IMR-90 (cell line): Measurements from ENCODE around the gene PSEN1. TPM values are rescaled to one million over a fixed set of nuclear protein-coding genes. Genes with fewer than 3 reads are reported as not detected.

Experiments used
- ATAC-seq: fragments of 200-7000 bp; cut with Tn5 transposase; 2 replicates; pipeline ENCODE4 v1.9.1; 2020; ENCODE audit warnings: low read depth, mild to moderate bottlenecking, moderate library complexity
- BruUV-seq: library from RNA; stranded (reverse); fragments of 400-500 nt; replicated peaks from 2 replicates; lab custom pipeline; 2021; lab: Mats Ljungman, UMichigan
- CTCF ChIA-PET: fragments of 300-600 bp; formaldehyde crosslinking; extraction: SDS; loops from one replicate; lab custom pipeline; 2021; ENCODE audit warnings: antibody characterized with exemption; lab: Yijun Ruan, JAX
- POLR2A ChIA-PET: fragments of 300-600 bp; sonication (Branson Sonifier 250); formaldehyde crosslinking; loops from one replicate; lab custom pipeline; 2022; ENCODE audit warnings: antibody characterized with exemption; ENCODE audit not compliant: unreplicated experiment; lab: Charles Lee
- DNase-seq: peaks from one replicate; pipeline ENCODE4 v3.0.0; 2013
- H2AFZ ChIP-seq: replicated peaks from 2 replicates; pipeline ENCODE3; 2013; ENCODE audit warnings: low read length, mild to moderate bottlenecking; ENCODE audit not compliant: poor library complexity
- H2AK5ac ChIP-seq: 2 replicates; pipeline ENCODE4 v1.6.1; 2013; ENCODE audit warnings: low read depth, low read length, inconsistent platforms
- H2AK9ac ChIP-seq: replicated peaks from 2 replicates; pipeline ENCODE3; 2013; ENCODE audit warnings: mild to moderate bottlenecking, low read depth, low read length, moderate library complexity; ENCODE audit not compliant: poor library complexity
- H2BK120ac ChIP-seq: 2 replicates; pipeline ENCODE4 v1.6.1; 2013; ENCODE audit warnings: low read depth, low read length, inconsistent platforms
- H2BK15ac ChIP-seq: 3 replicates; pipeline ENCODE4 v1.6.1; 2013; ENCODE audit warnings: low read depth, low read length, inconsistent platforms
- H2BK20ac ChIP-seq: 2 replicates; pipeline ENCODE4 v1.6.1; 2013; ENCODE audit warnings: low read depth, mild to moderate bottlenecking, inconsistent platforms, low read length, moderate library complexity
- H2BK5ac ChIP-seq: 2 replicates; pipeline ENCODE4 v1.6.1; 2013; ENCODE audit warnings: mild to moderate bottlenecking, low read depth, low read length, inconsistent platforms; ENCODE audit not compliant: poor library complexity, severe bottlenecking
- H3K14ac ChIP-seq: replicated peaks from 2 replicates; pipeline ENCODE4 v1.6.1; 2013; ENCODE audit warnings: low read depth, low read length, inconsistent platforms
- H3K18ac ChIP-seq: 2 replicates; pipeline ENCODE4 v1.6.1; 2013; ENCODE audit warnings: low read depth, low read length, control low read depth
- H3K23ac ChIP-seq: 2 replicates; pipeline ENCODE4 v1.6.1; 2013; ENCODE audit warnings: low read depth, low read length, inconsistent platforms
- H3K27ac ChIP-seq: 2 replicates; pipeline ENCODE4 v1.5.1; 2013; ENCODE audit warnings: mild to moderate bottlenecking, control low read depth, low read length; ENCODE audit not compliant: insufficient read depth
- H3K27me3 ChIP-seq: 2 replicates; pipeline ENCODE4 v1.6.1; 2013; ENCODE audit warnings: low read length; ENCODE audit not compliant: control insufficient read depth, insufficient read depth
- H3K36me3 ChIP-seq: 2 replicates; pipeline ENCODE4 v1.6.1; 2013; ENCODE audit warnings: low read length, mixed read lengths; ENCODE audit not compliant: control insufficient read depth, insufficient read depth
- H3K4ac ChIP-seq: 2 replicates; pipeline ENCODE4 v1.6.1; 2013; ENCODE audit warnings: low read depth, low read length, inconsistent platforms
- H3K4me1 ChIP-seq: 2 replicates; pipeline ENCODE4 v1.6.1; 2013; ENCODE audit warnings: low read length, mixed read lengths; ENCODE audit not compliant: control insufficient read depth, insufficient read depth
- H3K4me2 ChIP-seq: 2 replicates; pipeline ENCODE4 v1.6.1; 2013; ENCODE audit warnings: low read depth, mild to moderate bottlenecking, control low read depth, low read length, moderate library complexity
- H3K4me3 ChIP-seq: 2 replicates; pipeline ENCODE4 v1.5.1; 2013; ENCODE audit warnings: low read depth, mild to moderate bottlenecking, control low read depth, low read length, moderate library complexity; ENCODE audit not compliant: insufficient read depth
- H3K56ac ChIP-seq: 2 replicates; pipeline ENCODE4 v1.6.1; 2013; ENCODE audit warnings: low read length, inconsistent platforms; ENCODE audit not compliant: insufficient read depth; ENCODE audit errors: extremely low read depth
- H3K79me1 ChIP-seq, 2 experiments: 2 replicates each; pipeline ENCODE4 v1.6.1; 2013; ENCODE audit warnings: low read length in 2 of 2, inconsistent platforms in 1 of 2, low read depth in 1 of 2
- H3K9ac ChIP-seq: 2 replicates; pipeline ENCODE4 v1.6.1; 2013; ENCODE audit warnings: low read depth, low read length, control low read depth
- H3K9me1 ChIP-seq: 2 replicates; pipeline ENCODE4 v1.6.1; 2013; ENCODE audit warnings: low read length, inconsistent platforms; ENCODE audit not compliant: insufficient read depth
- H3K9me3 ChIP-seq: 2 replicates; pipeline ENCODE4 v1.6.1; 2013; ENCODE audit warnings: low read length; ENCODE audit not compliant: control insufficient read depth, insufficient read depth
- H4K20me1 ChIP-seq: 2 replicates; pipeline ENCODE4 v1.6.1; 2013; ENCODE audit warnings: low read length, inconsistent platforms; ENCODE audit not compliant: insufficient read depth
- H4K5ac ChIP-seq: 2 replicates; pipeline ENCODE4 v1.6.1; 2013; ENCODE audit warnings: mild to moderate bottlenecking, low read depth, low read length, control low read depth
- H4K8ac ChIP-seq, 2 experiments: 2 replicates each; pipeline ENCODE4 v1.6.1; 2013; ENCODE audit warnings: low read depth in 2 of 2, low read length in 2 of 2, control low read depth in 1 of 2, inconsistent platforms in 1 of 2
- H4K91ac ChIP-seq: 2 replicates; pipeline ENCODE4 v1.6.1; 2013; ENCODE audit warnings: low read depth, low read length, inconsistent platforms; ENCODE audit not compliant: insufficient read depth
- BHLHE40 ChIP-seq: fragments of 150-350 bp; IDR thresholded peaks from 2 replicates; pipeline ENCODE4 v1.6.1; 2016; ENCODE audit warnings: mild to moderate bottlenecking, low read depth, low read length
- CTCF ChIP-seq: conservative IDR thresholded peaks from 2 replicates; pipeline ENCODE4 v1.5.1; 2012; ENCODE audit warnings: mild to moderate bottlenecking, low read depth, low read length, improper control_type of control experiment
- MAZ ChIP-seq: IDR thresholded peaks from 2 replicates; pipeline ENCODE4 v1.6.1; 2012; ENCODE audit warnings: low read depth, mild to moderate bottlenecking, low read length, improper control_type of control experiment, moderate library complexity, borderline replicate concordance
- POLR2A ChIP-seq: IDR thresholded peaks from 2 replicates; pipeline ENCODE4 v1.6.1; 2012; ENCODE audit warnings: mild to moderate bottlenecking, low read depth, low read length
- RFX5 ChIP-seq: IDR thresholded peaks from 2 replicates; pipeline ENCODE4 v1.8.0; 2012; ENCODE audit warnings: low read depth, mild to moderate bottlenecking, low read length, moderate library complexity
- WGBS, 2 experiments: methylation state at CpG; one replicate each; pipeline versions ENCODE4 v1.1.5 to v1.1.7; 2013; ENCODE audit warnings: missing lambda C conversion rate in 2 of 2; ENCODE audit not compliant: insufficient read length in 1 of 2; ENCODE audit errors: extremely low coverage in 2 of 2; 5-methylcytosine and 5-hydroxymethylcytosine counted together
- dilution Hi-C: fragments of 300-500 bp; cut with HindIII; formaldehyde crosslinking; loops from one replicate; pipeline ENCODE4 v1.14.3; 2018; ENCODE audit warnings: low sequenced_read_pairs; ENCODE audit not compliant: unreplicated experiment
- in situ Hi-C: fragments of 300-500 bp; cut with MboI; formaldehyde crosslinking; loops from 3 replicates; pipeline ENCODE4 v1.14.3; 2019; ENCODE audit warnings: low sequenced_read_pairs, inconsistent platforms, mixed read lengths
- intact Hi-C: fragments of 100-400 bp; cut with micrococcal nuclease; formaldehyde crosslinking; loops from 2 replicates; pipeline ENCODE4 v1.10.0; 2022
- polyA plus RNA-seq, 3 experiments: library from polyadenylated mRNA; depleted of rRNA; stranded (reverse); fragments of >200 nt; gene quantifications; 2 replicates each; pipeline ENCODE4 v1.2.3, GENCODE V29; 2012; ENCODE audit warnings: low replicate concordance in 1 of 3
- total RNA-seq: library from RNA; depleted of rRNA; stranded (reverse); fragments of >200 nt; gene quantifications from 2 replicates; pipeline ENCODE4 v1.2.3, GENCODE V29; 2012

The PSEN1 gene
- total and polyA plus RNA-seq, 2 of the 4 experiments (the other 2 are of a cell fraction) = 14.8 to 62.7 TPM

- no peak overlapping the region for H3K56ac ChIP-seq
- no peak for ATAC-seq
- no peak overlapping the region for H3K4me3 ChIP-seq
- no peak overlapping the region for H2AK9ac ChIP-seq
- no peak overlapping the region for H2BK5ac ChIP-seq
- dilution Hi-C loops = no loop called here
- ChIA-PET POLR2A (interaction anchor here (0.5 kb wide), 1 partner anchor 87 kb away, joined by 4 read pairs; no protein-coding TSS in a partner anchor), CTCF (no interaction called here)
- H3K4me2 ChIP-seq = no peak overlapping the region
- H3K14ac ChIP-seq = no peak overlapping the region
- DNase-seq = no peak
- H3K23ac ChIP-seq = no peak overlapping the region
- no peak overlapping the region for H2AFZ ChIP-seq
- H2BK120ac ChIP-seq = no peak overlapping the region
- H2BK15ac ChIP-seq = no peak overlapping the region
- H4K8ac ChIP-seq = no peak overlapping the region
- H3K18ac ChIP-seq = no peak overlapping the region
- in situ Hi-C loops = no loop called here
- H3K27ac ChIP-seq = no peak overlapping the region
- peaks cover 14% of the 10 kb centered on the region for H4K20me1 ChIP-seq
- no peaks in the 10 kb centered on the region for H3K9me1 ChIP-seq
- no peaks in the 10 kb centered on the region for H3K27me3 ChIP-seq
- no peak overlapping the region for H4K91ac ChIP-seq
- no peak overlapping the region for H2AK5ac ChIP-seq
- no peak overlapping the region for H4K5ac ChIP-seq
- intact Hi-C loops = no loop called here
- BruUV-seq = no TSS peak
- TF ChIP-seq RFX5 (no peak), POLR2A (no peak), CTCF (no peak), BHLHE40 (no peak), MAZ (no peak)
- no CpG with 5 or more reads among the region's 2 CpGs for WGBS, 2 experiments
- peaks cover 42% of the 10 kb centered on the region for H3K36me3 ChIP-seq
- H3K9me3 ChIP-seq = no peaks in the 10 kb centered on the region; the same call in 1 of the 2 replicates
- H3K4ac ChIP-seq = no peak overlapping the region
- H2BK20ac ChIP-seq = no peak overlapping the region
- H3K9ac ChIP-seq = no peak overlapping the region
- H3K79me1 ChIP-seq = peaks cover 24 to 42% of the 10 kb centered on the region in 2 experiments
- H3K4me1 ChIP-seq = no peaks in the 10 kb centered on the region
Observed at GRCh38 chr14:73091044-73091443, 45.3 kb upstream of the PSEN1 start.
